VCaP (cell line): ENCODE data around the gene AGBL1.

ENCODE experiments used
- H3K27ac ChIP-seq: fragments of 450-650 bp; 2 replicates; pipeline ENCODE4 v1.5.1; 2017
- TF ChIP-seq, protein P1 (sequence below): fragments of 450-650 bp; conservative IDR thresholded peaks from 2 replicates; pipeline ENCODE4 v1.5.1; 2017; ENCODE audit warnings: mild to moderate bottlenecking, moderate library complexity

Gene AGBL1

GRCh38 chr15:86349565-86349964, 269.9 kb downstream of the AGBL1 start:
- TF ChIP-seq, protein P1, sequence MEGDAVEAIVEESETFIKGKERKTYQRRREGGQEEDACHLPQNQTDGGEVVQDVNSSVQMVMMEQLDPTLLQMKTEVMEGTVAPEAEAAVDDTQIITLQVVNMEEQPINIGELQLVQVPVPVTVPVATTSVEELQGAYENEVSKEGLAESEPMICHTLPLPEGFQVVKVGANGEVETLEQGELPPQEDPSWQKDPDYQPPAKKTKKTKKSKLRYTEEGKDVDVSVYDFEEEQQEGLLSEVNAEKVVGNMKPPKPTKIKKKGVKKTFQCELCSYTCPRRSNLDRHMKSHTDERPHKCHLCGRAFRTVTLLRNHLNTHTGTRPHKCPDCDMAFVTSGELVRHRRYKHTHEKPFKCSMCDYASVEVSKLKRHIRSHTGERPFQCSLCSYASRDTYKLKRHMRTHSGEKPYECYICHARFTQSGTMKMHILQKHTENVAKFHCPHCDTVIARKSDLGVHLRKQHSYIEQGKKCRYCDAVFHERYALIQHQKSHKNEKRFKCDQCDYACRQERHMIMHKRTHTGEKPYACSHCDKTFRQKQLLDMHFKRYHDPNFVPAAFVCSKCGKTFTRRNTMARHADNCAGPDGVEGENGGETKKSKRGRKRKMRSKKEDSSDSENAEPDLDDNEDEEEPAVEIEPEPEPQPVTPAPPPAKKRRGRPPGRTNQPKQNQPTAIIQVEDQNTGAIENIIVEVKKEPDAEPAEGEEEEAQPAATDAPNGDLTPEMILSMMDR: no peak
- no peak overlapping the region for H3K27ac ChIP-seq

DNA sequence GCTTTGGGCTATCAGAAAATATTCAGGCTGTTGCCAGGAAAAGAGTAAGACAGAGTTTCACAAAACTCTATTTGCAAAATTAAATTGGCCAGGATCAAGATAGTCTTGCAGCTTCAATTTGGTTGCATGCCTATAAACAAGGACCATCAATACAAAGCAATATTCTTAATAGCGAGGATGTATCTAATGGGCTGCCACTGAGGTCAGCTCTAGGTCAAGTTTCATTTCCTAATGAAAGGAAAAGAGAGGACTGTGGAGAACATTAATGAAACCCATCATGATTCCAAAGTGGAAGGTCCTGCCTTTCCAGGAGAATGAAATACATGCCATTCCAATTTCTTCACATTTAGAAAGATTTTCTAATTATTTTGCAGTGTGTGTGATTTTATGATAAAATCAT, 273.5 kb downstream of the AGBL1 start:
- no peak overlapping the region for H3K27ac ChIP-seq
- TF ChIP-seq, protein P1: no peak

DNA sequence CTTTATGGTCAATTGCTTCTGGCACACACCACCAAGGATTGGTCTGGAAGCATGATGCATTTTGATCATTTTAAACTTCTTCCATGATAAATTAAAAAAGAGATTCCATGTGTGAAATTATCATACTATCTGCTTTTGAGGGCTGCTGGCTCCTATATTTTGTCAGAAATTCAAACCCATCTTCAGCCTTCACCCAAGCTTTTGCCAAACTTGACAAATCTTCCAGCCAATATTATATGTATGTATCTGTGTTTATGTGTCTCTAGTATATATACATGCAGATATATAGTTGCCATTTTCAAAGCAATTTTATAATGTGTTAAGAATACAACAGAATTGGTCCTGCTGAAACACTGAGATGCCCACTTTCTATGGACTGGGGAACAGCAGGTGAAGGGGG, 275.7 kb downstream of the AGBL1 start:
- H3K27ac ChIP-seq: no peak overlapping the region
- TF ChIP-seq, protein P1: no peak

GRCh38 chr15:86355801-86356200, 276.1 kb downstream of the AGBL1 start:
- TF ChIP-seq, protein P1: no peak
- H3K27ac ChIP-seq: no peak overlapping the region

DNA sequence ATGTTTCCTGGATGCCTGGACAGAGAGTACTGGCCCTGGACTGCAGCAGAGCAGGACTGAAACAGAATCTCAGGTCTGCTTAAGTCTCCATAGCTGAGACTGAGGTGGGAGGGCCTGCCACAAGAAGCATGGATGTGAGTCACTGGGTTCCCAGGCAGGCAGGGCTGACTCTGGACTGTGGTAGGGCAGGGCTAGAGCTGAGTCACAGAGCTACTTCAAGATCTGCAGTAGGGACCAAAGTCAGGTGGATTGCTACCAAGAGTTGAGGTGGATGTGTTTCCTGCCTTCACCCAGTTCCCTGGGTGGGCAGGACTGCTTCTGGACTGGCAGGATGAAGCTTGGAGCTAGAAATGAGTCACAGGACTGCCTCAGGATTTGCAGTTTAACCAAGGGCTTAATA, 282.9 kb downstream of the AGBL1 start:
- H3K27ac ChIP-seq: no peak overlapping the region
- TF ChIP-seq, protein P1: no peak

GRCh38 chr15:86373147-86373546, 293.5 kb downstream of the AGBL1 start:
- TF ChIP-seq, protein P1: no peak
- no peak overlapping the region for H3K27ac ChIP-seq

GRCh38 chr15:86375733-86376280, 296.1 kb downstream of the AGBL1 start:
- TF ChIP-seq, protein P1: no peak
- no peak overlapping the region for H3K27ac ChIP-seq
